IPS-20b (cell line): Measurements from ENCODE around the gene TMEM196.

Experiments used
- H3K27ac ChIP-seq: one replicate; pipeline ENCODE4 v1.5.1; 2013; ENCODE audit warnings: low read length
- H3K27me3 ChIP-seq: 2 replicates; pipeline ENCODE4 v1.6.1; 2013; ENCODE audit warnings: mild to moderate bottlenecking, low read length, inconsistent platforms; ENCODE audit not compliant: insufficient read depth
- H3K36me3 ChIP-seq: 2 replicates; pipeline ENCODE4 v1.6.1; 2013; ENCODE audit warnings: low read depth, mild to moderate bottlenecking, inconsistent platforms, low read length, moderate library complexity; ENCODE audit not compliant: insufficient read depth
- H3K4me1 ChIP-seq: 2 replicates; pipeline ENCODE4 v1.6.1; 2013; ENCODE audit warnings: mild to moderate bottlenecking, control low read depth, inconsistent platforms, low read length, moderate library complexity; ENCODE audit not compliant: insufficient read depth
- H3K4me3 ChIP-seq: 2 replicates; pipeline ENCODE4 v1.5.1; 2013; ENCODE audit warnings: mild to moderate bottlenecking, low read length, inconsistent platforms
- H3K9ac ChIP-seq: 2 replicates; pipeline ENCODE4 v1.6.1; 2013; ENCODE audit warnings: low read depth, mild to moderate bottlenecking, inconsistent platforms, low read length, moderate library complexity
- H3K9me3 ChIP-seq: 2 replicates; pipeline ENCODE4 v1.6.1; 2013; ENCODE audit warnings: mild to moderate bottlenecking, low read depth, low read length, inconsistent platforms; ENCODE audit not compliant: insufficient read depth

Gene TMEM196

DNA sequence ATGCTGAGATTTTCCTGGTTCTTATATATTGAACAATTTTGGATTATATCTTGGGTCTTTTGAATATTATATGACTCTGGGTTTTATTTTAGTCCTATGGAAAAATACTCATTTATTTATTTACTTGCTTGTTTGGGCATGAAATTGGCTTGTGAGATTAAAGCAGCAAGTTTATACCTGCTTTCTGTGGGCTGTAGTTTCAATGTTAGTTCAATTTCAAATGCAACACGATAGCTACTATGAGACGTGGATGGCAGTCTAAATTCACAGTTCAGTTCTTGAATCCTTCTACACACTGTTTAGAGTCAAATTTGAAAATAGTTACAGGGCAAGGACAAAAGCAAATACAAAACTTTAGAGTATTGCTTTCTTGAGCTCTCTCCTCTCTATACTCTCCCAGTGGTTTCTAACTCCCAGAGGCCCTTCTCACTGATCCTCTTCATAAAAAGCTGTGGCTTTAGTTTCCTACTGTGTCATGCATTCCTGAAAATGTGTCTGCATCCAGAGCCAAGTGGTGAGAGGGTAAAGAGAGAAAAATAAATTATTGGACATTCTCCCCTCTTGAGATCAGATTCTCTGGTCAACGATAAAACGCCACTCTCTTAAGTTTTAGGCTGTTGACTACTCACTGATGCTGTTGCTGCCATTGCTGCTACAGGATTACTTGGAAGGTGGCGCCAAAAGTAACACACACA, 99.0 kb downstream of the TMEM196 start:
- Histone ChIP-seq H3K36me3 (no peaks in the 10 kb centered on the region), H3K9ac (no peak overlapping the region), H3K4me1 (no peaks in the 10 kb centered on the region), H3K27me3 (no peaks in the 10 kb centered on the region), H3K9me3 (no peaks in the 10 kb centered on the region), H3K27ac (no peak overlapping the region), H3K4me3 (no peak overlapping the region)

- H3K27me3 ChIP-seq = no peaks in the 10 kb centered on the region
- no peak overlapping the region for H3K4me3 ChIP-seq
- H3K9me3 ChIP-seq = no peaks in the 10 kb centered on the region
- no peak overlapping the region for H3K27ac ChIP-seq
- no peak overlapping the region for H3K9ac ChIP-seq
- no peaks in the 10 kb centered on the region for H3K36me3 ChIP-seq
- H3K4me1 ChIP-seq = no peaks in the 10 kb centered on the region
Observed at GRCh38 chr7:19670806-19671205, 102.6 kb downstream of the TMEM196 start.
